K562 (cell line): ENCODE measurements around the gene TNNT1. TPM values are rescaled to one million over a fixed set of nuclear protein-coding genes. Genes with fewer than 3 reads are reported as not detected.
A peak's percentile ranks its signal among the peaks of the same experiment; 100 is the strongest.

Experiments used
- HNRNPL ChIP-seq: fragments of 200-400 bp; formaldehyde crosslinking; IDR thresholded peaks from 2 replicates; pipeline ENCODE4 v1.6.1; 2017; ENCODE audit warnings: low read depth, mild to moderate bottlenecking, low read length
- KDM1A ChIP-seq, 2 experiments: fragments of 450-650 bp; IDR thresholded peaks; 2 replicates each; pipeline ENCODE4 v1.6.1; 2016; ENCODE audit warnings: mild to moderate bottlenecking in 2 of 2
- KLF10 ChIP-seq: fragments of 250-450 bp; sonication (Bioruptor Pico); IDR thresholded peaks from 2 replicates; pipeline ENCODE4 v1.6.1; 2021; ENCODE audit warnings: matching md5 sums
- L3MBTL2 ChIP-seq: fragments of 450-650 bp; IDR thresholded peaks from 2 replicates; pipeline ENCODE4 v1.6.1; 2016; ENCODE audit warnings: mild to moderate bottlenecking, moderate library complexity
- LARP7 ChIP-seq: fragments of 450-650 bp; IDR thresholded peaks from 2 replicates; pipeline ENCODE4 v1.6.1; 2016
- NFE2L1 ChIP-seq: fragments of 450-650 bp; IDR thresholded peaks from 2 replicates; pipeline ENCODE4 v1.6.1; 2016; ENCODE audit warnings: missing genetic modification characterization, low read depth, mild to moderate bottlenecking, missing compliant biosample characterization, moderate library complexity, borderline replicate concordance
- RB1 ChIP-seq: fragments of 450-650 bp; IDR thresholded peaks from 2 replicates; pipeline ENCODE4 v1.6.1; 2017; ENCODE audit warnings: low read depth, mild to moderate bottlenecking
- RBBP5 ChIP-seq: fragments of 200-600 bp; sonication (generic); IDR thresholded peaks from 2 replicates; pipeline ENCODE4 v1.6.1; 2012; ENCODE audit warnings: borderline replicate concordance, mild to moderate bottlenecking, low read length, control low read depth, inconsistent platforms; ENCODE audit not compliant: insufficient read depth, poor library complexity, severe bottlenecking
- REST ChIP-seq, 2 experiments: fragments of 450-650 bp; formaldehyde crosslinking in 1 of 2; IDR thresholded peaks; 2 replicates each; pipeline versions ENCODE4 v1.4.0 to v1.6.1; 2014 to 2020; ENCODE audit warnings: mild to moderate bottlenecking in 2 of 2, borderline replicate concordance in 1 of 2, low read depth in 1 of 2
- TRIM28 ChIP-seq: fragments of 450-650 bp; IDR thresholded peaks from 2 replicates; pipeline ENCODE4 v1.6.1; 2017
- ZNF146 ChIP-seq: IDR thresholded peaks from one replicate; pipeline ENCODE4 v1.6.1; 2018; ENCODE audit warnings: missing compliant biosample characterization; ENCODE audit not compliant: unreplicated experiment
- ZNF444 ChIP-seq: fragments of 250-450 bp; sonication (Bioruptor Pico); IDR thresholded peaks from 2 replicates; pipeline ENCODE4 v1.4.0; 2020; ENCODE audit warnings: mild to moderate bottlenecking, moderate library complexity
- ZNF586 ChIP-seq: fragments of 450-650 bp; formaldehyde crosslinking; conservative IDR thresholded peaks from 2 replicates; pipeline ENCODE4 v1.4.0; 2020; ENCODE audit warnings: mild to moderate bottlenecking, moderate library complexity
- polyA plus RNA-seq, 8 experiments: library from polyadenylated mRNA; depleted of rRNA in 4 of 8; stranded (reverse) in 5 of 8; unstranded in 3 of 8; fragments of >200 nt; fragmentation: Nextera tagmentation in 2 of 8; fragmentation: Illumina TruSeq in 1 of 8; extraction: Ambion mirVana in 2 of 8; extraction: Trizol in 1 of 8; gene quantifications; 2 replicates each; pipeline versions ENCODE4 v1.2.1 to v1.2.3, GENCODE V29; 2011 to 2014; ENCODE audit warnings: inconsistent platforms in 1 of 8, missing spikeins in 1 of 8
- total RNA-seq, 7 experiments: library from RNA; depleted of rRNA in 6 of 7; stranded (reverse); fragments of >200 nt in 6 of 7; fragmentation: Illumina TruSeq in 2 of 7; extraction: Trizol in 2 of 7; gene quantifications; 2 replicates each; pipeline versions ENCODE4 v1.2.1 to v1.2.3, GENCODE V29; 2011 to 2021; ENCODE audit warnings: low replicate concordance in 1 of 7

The TNNT1 gene
- total and polyA plus RNA-seq, 9 of the 15 experiments (the other 6 are each of a cell fraction or from before 2014, with no cell fraction given) = 31.8 to 390 (median 227) TPM

GRCh38 chr19:55117663-55118391 is 31.2 kb downstream of the TNNT1 start (continued):
- TF ChIP-seq ZNF444 (CRISPR knock-in tag) (no peak), HNRNPL (no peak), LARP7 (peak; percentile 96), ZNF146 (CRISPR knock-in tag) (no peak), TRIM28 (no peak; the same call in 1 of the 2 replicates), L3MBTL2 (peak; percentile 32; the same call in 1 of the 2 replicates), RB1 (no peak), RBBP5 (peak; percentile 21), KLF10 (CRISPR knock-in tag) (no peak), NFE2L1 (tag) (no peak), REST (IDR thresholded peaks at IDR 0.05; ENCODE audit: borderline replicate concordance) (no peak), REST (CRISPR knock-in tag; IDR thresholded peaks at IDR 0.05; ENCODE audit: low read depth) (0 out of 2 replicates have a peak, but pooled peaks have one; percentile 68), ZNF586 (CRISPR knock-in tag) (no peak), KDM1A (IDR thresholded peaks at IDR 0.05) (no peak)
